HFF-Myc (cell line): ENCODE measurements around the gene IGFBP2.

Experiments used
- DNase-seq: peaks from one replicate; pipeline ENCODE4 v3.0.0-alpha.2; 2011; ENCODE audit warnings: low read depth; ENCODE audit errors: extremely low read depth
- H3K4me3 ChIP-seq: replicated peaks from 2 replicates; pipeline ENCODE4 v1.5.1; 2011; ENCODE audit warnings: low read depth, mild to moderate bottlenecking, control low read depth, low read length
- CTCF ChIP-seq: IDR thresholded peaks from 2 replicates; pipeline ENCODE4 v1.5.1; 2012; ENCODE audit warnings: mild to moderate bottlenecking, low read depth, low read length, control low read depth; ENCODE audit errors: missing control alignments

The IGFBP2 gene

DNA sequence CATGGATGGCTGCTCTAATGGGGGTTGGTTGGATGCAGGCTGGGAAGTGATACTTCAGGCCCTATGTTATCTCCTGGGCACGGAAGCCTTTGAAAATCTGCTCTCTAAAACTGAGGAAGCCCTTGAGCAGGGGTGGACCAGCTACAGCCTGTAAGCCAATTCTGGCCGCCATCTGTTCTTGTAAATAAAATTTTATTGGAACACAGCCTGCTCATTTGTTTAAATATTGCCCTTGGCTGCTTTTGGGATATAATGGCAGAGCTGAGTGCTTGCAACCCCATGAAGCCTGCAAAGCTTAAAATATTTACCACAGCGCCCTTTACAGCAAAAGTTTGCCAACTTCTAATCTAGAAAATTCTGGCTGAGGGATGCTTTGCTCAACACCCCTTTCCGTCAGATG, 11.9 kb upstream of the IGFBP2 start:
- TF ChIP-seq CTCF: no peak
- no peak for DNase-seq
- no peak overlapping the region for H3K4me3 ChIP-seq

DNA sequence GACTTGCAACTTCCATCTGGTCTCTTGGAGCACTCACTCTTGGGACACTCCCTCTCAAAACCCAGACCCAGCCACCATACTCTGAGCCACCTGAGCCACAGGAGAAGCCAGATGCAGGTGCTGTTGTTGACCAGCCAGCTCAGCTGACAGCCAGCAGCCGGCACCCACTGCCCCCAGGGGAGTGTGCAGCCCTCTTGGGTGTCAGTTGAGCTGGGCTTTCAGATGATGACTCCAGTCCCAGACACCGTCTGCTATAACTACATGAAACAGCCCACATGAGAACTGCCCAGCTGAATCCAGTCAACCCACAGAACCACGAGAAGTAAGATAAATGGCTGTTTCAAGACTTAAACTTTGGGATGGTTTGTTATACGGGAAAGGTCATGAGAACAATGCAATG, 10.7 kb upstream of the IGFBP2 start:
- no peak for TF ChIP-seq CTCF
- no peak for DNase-seq
- H3K4me3 ChIP-seq: no peak overlapping the region

GRCh38 chr2:216624251-216624650, 9.0 kb upstream of the IGFBP2 start:
- TF ChIP-seq CTCF: no peak
- DNase-seq: no peak

GRCh38 chr2:216626168-216626874, 6.9 kb upstream of the IGFBP2 start:
- TF ChIP-seq CTCF: no peak
- DNase-seq: no peak
- H3K4me3 ChIP-seq: no peak overlapping the region

More at GRCh38 chr2:216624251-216624650, 9.0 kb upstream of the IGFBP2 start:
- no peak overlapping the region for H3K4me3 ChIP-seq

DNA sequence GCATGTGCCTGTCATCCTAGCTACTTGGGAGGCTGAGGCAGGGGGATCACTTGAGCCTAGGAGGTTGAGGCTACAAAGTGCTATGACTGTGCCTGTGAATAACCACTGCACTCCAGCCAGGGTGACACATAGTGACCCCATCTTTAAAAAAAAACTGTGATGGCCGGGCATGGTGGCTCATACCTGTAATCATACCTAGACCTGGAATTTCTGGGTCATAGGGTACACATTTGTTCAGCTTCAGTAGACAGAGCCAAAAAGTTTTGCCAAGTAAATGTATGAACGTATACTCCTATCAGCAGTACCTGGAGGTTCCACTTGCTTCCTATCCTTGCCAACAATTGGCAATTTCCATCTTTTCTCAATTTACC, 6.4 kb upstream of the IGFBP2 start:
- TF ChIP-seq CTCF: no peak
- no peak for DNase-seq
- no peak overlapping the region for H3K4me3 ChIP-seq

GRCh38 chr2:216629784-216630183, 3.4 kb upstream of the IGFBP2 start:
- no peak for DNase-seq
- no peak overlapping the region for H3K4me3 ChIP-seq
- no peak for TF ChIP-seq CTCF
